C4-2B (cell line): ENCODE measurements around the gene EYA4.

ENCODE experiments used
- H3K27ac ChIP-seq: fragments of 450-650 bp; 2 replicates; pipeline ENCODE4 v1.5.1; 2017
- ZFX ChIP-seq: fragments of 450-650 bp; IDR thresholded peaks from 2 replicates; pipeline ENCODE4 v1.6.1; 2017
- TF ChIP-seq, protein P1 (sequence below): fragments of 450-650 bp; conservative IDR thresholded peaks from 2 replicates; pipeline ENCODE4 v1.5.1; 2017; ENCODE audit warnings: mild to moderate bottlenecking

The EYA4 gene

DNA sequence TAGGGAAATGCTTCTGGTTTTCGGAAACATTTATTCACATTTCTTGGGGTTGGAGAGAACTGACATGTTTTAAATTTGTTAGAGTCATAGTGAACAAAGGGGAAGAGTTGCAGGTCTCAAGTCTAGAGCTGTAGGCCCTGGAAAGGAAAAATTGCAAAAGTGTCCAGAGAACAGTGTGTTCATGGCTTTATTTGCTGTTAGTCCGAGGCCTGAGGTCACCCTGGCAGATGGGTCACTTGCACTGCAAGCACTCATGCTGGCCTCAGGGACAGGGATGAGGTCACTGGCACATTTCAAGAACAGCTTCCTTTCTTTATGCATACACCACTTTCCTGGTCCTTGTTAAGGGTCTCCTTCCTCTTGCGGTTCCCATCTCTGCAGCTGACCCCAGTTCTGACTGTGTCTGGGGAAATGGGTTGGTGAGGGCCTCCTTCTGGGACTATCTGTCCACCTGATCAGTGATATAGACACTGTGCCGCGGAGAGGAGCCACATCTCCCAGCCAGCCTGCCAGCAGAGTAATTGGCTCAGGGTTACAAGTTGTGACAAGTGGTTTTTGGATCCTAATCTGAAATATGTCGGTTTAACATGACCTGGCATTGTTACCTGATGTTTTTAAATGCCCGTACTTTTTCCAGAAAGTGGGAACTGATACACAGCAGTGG, 194.0 kb downstream of the EYA4 start:
- H3K27ac ChIP-seq: no peak overlapping the region
- TF ChIP-seq, protein P1, sequence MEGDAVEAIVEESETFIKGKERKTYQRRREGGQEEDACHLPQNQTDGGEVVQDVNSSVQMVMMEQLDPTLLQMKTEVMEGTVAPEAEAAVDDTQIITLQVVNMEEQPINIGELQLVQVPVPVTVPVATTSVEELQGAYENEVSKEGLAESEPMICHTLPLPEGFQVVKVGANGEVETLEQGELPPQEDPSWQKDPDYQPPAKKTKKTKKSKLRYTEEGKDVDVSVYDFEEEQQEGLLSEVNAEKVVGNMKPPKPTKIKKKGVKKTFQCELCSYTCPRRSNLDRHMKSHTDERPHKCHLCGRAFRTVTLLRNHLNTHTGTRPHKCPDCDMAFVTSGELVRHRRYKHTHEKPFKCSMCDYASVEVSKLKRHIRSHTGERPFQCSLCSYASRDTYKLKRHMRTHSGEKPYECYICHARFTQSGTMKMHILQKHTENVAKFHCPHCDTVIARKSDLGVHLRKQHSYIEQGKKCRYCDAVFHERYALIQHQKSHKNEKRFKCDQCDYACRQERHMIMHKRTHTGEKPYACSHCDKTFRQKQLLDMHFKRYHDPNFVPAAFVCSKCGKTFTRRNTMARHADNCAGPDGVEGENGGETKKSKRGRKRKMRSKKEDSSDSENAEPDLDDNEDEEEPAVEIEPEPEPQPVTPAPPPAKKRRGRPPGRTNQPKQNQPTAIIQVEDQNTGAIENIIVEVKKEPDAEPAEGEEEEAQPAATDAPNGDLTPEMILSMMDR: no peak
- TF ChIP-seq ZFX: no peak

DNA sequence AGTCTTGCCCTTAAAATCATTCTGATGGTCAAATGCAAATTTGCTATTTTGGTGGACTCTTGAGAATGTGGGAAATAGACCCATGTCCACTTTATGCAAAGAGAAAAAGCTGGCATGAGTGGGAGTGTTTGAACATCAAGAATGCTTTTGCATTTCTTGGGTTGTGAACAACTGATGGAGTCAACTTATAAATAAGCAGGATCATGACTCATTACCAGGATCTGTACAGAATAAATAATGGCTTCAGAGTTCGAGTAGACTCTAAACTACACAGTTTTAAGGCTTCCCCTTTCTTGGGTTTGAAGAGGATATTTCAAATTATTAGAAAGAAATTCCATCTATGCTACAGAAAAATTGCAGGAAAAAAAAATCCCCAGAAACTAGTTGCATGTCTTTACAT, 195.5 kb downstream of the EYA4 start:
- TF ChIP-seq ZFX: no peak
- TF ChIP-seq, protein P1: no peak
- H3K27ac ChIP-seq: no peak overlapping the region

DNA sequence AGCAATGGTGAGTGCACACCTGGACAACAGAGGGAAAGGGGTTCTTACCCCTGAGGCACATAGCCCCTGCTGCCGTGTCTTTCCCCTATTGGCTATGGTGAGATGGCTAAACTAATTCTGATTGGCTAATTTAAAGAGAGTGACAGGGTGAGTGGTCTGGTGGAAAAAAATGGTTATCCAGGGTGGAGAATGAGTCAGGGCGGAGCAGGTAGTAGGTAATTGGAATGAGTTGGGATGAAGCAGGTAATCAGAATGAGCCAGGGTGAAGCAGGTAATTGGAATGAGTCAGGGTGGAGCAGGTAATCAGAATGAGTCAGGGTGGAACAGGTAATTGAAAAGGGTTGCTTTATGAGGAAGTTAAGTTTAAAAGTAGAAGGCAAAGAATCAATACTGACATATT, 200.3 kb downstream of the EYA4 start:
- TF ChIP-seq, protein P1: no peak
- TF ChIP-seq ZFX: no peak
- H3K27ac ChIP-seq: no peak overlapping the region

DNA sequence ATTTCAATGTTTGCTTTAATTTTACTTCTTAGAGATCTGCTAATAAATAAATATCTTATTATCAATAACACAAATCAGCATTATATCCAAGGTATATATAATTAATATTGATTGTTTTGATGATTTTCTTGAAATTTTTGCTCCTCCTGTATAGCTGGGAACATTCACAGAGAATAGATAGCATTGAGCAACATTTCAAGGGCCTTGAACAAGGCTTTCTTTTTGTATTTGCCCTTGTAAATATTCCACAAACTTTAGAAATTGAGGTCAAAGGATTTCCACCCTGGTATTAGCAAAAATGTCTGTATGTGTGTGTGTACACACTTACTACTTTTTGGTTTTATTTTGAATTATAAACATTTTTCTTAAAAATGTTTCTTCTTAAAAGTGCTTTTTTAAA, 205.6 kb downstream of the EYA4 start:
- TF ChIP-seq, protein P1: no peak
- TF ChIP-seq ZFX: no peak
- H3K27ac ChIP-seq: no peak overlapping the region

DNA sequence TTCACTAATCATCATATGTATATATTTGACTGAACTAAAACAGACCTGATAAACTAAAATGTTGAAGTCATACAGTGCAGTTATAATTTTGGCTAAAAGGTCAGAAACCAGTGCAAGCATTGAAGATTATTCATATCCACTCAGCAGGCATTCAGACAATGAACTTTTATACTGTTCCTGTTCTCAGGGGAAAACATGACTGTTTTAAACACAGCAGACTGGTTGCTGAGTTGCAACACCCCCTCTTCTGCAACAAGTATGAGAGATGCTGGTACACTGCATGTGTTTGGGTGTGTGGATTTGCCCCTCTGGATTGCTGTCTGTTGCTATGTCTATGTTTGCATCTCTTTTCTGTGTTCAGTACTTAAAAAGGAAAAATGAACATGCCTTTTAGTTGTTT, 206.8 kb downstream of the EYA4 start:
- TF ChIP-seq, protein P1: no peak
- no peak for TF ChIP-seq ZFX

DNA sequence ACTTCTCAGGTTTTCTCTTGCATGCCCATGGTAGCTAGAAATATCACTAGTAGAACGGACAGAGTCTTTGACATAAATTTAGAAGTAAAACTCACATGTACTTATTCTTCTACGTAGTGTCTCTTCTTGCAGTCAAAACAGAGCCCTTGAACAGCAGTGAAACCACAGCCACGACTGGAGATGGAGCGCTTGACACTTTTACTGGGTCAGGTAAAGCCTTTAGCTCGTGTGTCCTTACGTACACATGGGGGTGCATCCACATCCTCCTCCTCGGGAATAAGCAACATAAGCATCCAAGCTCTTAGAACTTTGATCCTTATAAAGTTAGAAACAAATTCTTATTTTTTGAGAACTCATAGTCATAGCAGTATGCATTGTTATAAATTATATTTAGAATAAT, 215.3 kb downstream of the EYA4 start:
- TF ChIP-seq, protein P1: no peak
- no peak for TF ChIP-seq ZFX
- no peak overlapping the region for H3K27ac ChIP-seq

More for the DNA sequence above, 206.8 kb downstream of the EYA4 start:
- H3K27ac ChIP-seq: no peak overlapping the region

DNA sequence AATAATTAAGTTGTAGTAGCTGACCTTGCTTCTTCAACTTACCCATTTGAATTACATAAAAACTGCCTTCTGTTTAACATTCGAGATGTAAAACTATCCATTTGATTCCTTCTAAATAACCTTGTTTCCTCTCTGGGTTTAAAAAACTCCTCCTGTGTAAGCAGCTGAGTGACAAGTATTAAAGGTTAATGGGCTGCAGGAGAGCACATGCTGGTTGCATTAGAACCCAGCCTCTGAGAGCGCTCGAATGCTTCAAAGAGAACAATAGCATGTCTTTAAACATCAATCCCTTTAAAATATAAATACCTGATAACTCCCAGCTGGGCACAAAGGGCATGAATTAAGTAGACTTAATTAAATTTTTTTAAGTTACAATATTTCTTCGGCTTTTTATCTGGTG, 215.8 kb downstream of the EYA4 start:
- TF ChIP-seq ZFX: no peak
- TF ChIP-seq, protein P1: no peak
- H3K27ac ChIP-seq: no peak overlapping the region
